Astrocyte (in vitro differentiated cells and primary cell): ENCODE measurements around the gene DCC. TPM values are rescaled to one million over a fixed set of nuclear protein-coding genes. Genes with fewer than 3 reads are reported as not detected.

Experiments
- DNase-seq: peaks from one replicate; pipeline ENCODE4 v3.0.0-alpha.2; 2010; ENCODE audit warnings: low read depth
- FAIRE-seq: peaks from 2 replicates; lab custom pipeline; 2011; peaks lifted over from hg19 to GRCh38; lab: Jason Lieb, UNC
- H2AFZ ChIP-seq: 2 replicates; pipeline ENCODE4 v1.6.0; 2012; ENCODE audit warnings: low read depth, low read length, inconsistent platforms
- H3K27ac ChIP-seq: 2 replicates; pipeline ENCODE4 v1.5.1; 2011; ENCODE audit warnings: low read depth, low read length, inconsistent platforms
- H3K27me3 ChIP-seq: 2 replicates; pipeline ENCODE4 v1.6.0; 2011; ENCODE audit warnings: low read length, inconsistent platforms; ENCODE audit not compliant: insufficient read depth
- H3K36me3 ChIP-seq: 2 replicates; pipeline ENCODE4 v1.5.1; 2011; ENCODE audit warnings: low read length, inconsistent platforms; ENCODE audit not compliant: insufficient read depth
- H3K4me1 ChIP-seq: 2 replicates; pipeline ENCODE4 v1.5.1; 2011; ENCODE audit warnings: low read length, inconsistent platforms; ENCODE audit not compliant: insufficient read depth
- H3K4me2 ChIP-seq: 2 replicates; pipeline ENCODE4 v1.6.0; 2012; ENCODE audit warnings: low read length, inconsistent platforms
- H3K4me3 ChIP-seq: 2 replicates; pipeline ENCODE4 v1.5.1; 2011; ENCODE audit warnings: low read depth, mild to moderate bottlenecking, low read length, inconsistent platforms; ENCODE audit not compliant: insufficient read depth
- H3K79me2 ChIP-seq: 2 replicates; pipeline ENCODE4 v1.6.0; 2012; ENCODE audit warnings: mild to moderate bottlenecking, low read length, inconsistent platforms; ENCODE audit not compliant: insufficient read depth
- H3K9ac ChIP-seq: 2 replicates; pipeline ENCODE4 v1.6.0; 2012; ENCODE audit warnings: mild to moderate bottlenecking, low read length, inconsistent platforms
- H3K9me3 ChIP-seq: 2 replicates; pipeline ENCODE4 v1.5.1; 2012; ENCODE audit warnings: low read depth, mild to moderate bottlenecking, low read length, inconsistent platforms; ENCODE audit not compliant: insufficient read depth
- H4K20me1 ChIP-seq: 2 replicates; pipeline ENCODE4 v1.6.0; 2012; ENCODE audit warnings: low read length, inconsistent platforms; ENCODE audit not compliant: insufficient read depth
- H3K27ac Mint-ChIP-seq: one replicate; pipeline ENCODE4 v1.8.0; 2021; ENCODE audit warnings: mild to moderate bottlenecking, mixed read lengths; ENCODE audit not compliant: unreplicated experiment
- H3K27me3 Mint-ChIP-seq: one replicate; pipeline ENCODE4 v1.8.0; 2021; ENCODE audit warnings: low read depth, mixed read lengths; ENCODE audit not compliant: unreplicated experiment
- H3K36me3 Mint-ChIP-seq: one replicate; pipeline ENCODE4 v1.8.0; 2021; ENCODE audit warnings: low read depth, mixed read lengths; ENCODE audit not compliant: unreplicated experiment
- H3K4me1 Mint-ChIP-seq: one replicate; pipeline ENCODE4 v1.8.0; 2021; ENCODE audit warnings: low read depth, mixed read lengths; ENCODE audit not compliant: unreplicated experiment
- H3K4me3 Mint-ChIP-seq: one replicate; pipeline ENCODE4 v1.8.0; 2021; ENCODE audit warnings: mild to moderate bottlenecking, moderate library complexity, mixed read lengths; ENCODE audit not compliant: unreplicated experiment
- H3K9me3 Mint-ChIP-seq: one replicate; pipeline ENCODE4 v1.8.0; 2021; ENCODE audit warnings: mild to moderate bottlenecking, mixed read lengths; ENCODE audit not compliant: unreplicated experiment
- EZH2 ChIP-seq: IDR thresholded peaks from 2 replicates; pipeline ENCODE4 v1.6.1; 2012; ENCODE audit warnings: mild to moderate bottlenecking, low read length, inconsistent platforms; ENCODE audit not compliant: insufficient read depth
- total RNA-seq: library from RNA; stranded (reverse); gene quantifications from 2 replicates; pipeline ENCODE4 v1.2.1, GENCODE V29; 2021
- TF ChIP-seq, protein P1 (sequence below): IDR thresholded peaks from 2 replicates; pipeline ENCODE4 v1.5.1; 2011; ENCODE audit warnings: low read depth, mild to moderate bottlenecking, inconsistent platforms, low read length, moderate library complexity; ENCODE audit not compliant: insufficient read depth

The DCC gene
- total RNA-seq, 1 donor from 2014 or later, result 2.6 TPM

DNA sequence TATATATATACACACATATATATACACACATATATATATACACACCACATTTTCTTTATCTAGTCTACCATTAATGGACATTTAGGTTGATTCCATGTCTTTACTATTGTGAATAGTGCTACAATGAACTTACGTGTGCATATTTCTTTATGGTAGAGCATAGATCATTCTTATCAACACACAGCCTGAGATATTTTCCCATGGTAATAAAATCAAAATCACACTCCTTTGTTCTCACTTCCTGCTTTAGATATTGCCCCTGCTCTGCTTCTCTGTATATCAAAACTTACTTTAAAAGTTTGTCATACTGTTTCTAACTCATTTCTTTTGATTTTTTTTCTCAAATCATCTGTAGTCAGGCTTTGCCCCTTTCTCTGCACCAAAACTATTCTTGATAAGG is 119.9 kb downstream of the DCC start:
- H3K27me3 ChIP-seq, result no peaks in the 10 kb centered on the region

DNA sequence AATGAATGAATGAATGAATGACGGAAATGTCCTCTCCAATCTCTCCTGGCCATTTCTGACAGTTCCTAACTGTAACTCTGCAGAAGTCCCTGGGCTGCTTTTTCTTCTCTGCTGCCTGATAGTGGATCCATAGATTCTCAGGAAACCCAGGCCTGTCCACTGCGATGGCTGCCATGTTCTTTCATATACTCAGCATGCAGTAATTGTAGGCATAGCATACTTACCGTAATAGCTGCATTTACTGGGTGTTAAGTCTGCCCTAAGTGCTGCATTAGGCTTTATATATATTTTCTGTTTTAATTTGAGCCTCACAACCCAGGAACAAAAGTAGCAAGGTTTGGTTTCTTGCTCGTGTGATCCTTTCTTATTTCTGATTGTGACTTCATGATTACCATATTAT is 122.9 kb downstream of the DCC start:
- Histone ChIP-seq H3K9ac (no peak overlapping the region), H4K20me1 (no peaks in the 10 kb centered on the region), H3K4me2 (no peak overlapping the region), H3K4me3 (no peak overlapping the region), H3K79me2 (no peaks in the 10 kb centered on the region), H3K36me3 (no peaks in the 10 kb centered on the region), H3K27me3 (no peaks in the 10 kb centered on the region), H3K4me1 (no peaks in the 10 kb centered on the region), H3K27ac (no peak overlapping the region), H3K9me3 (no peaks in the 10 kb centered on the region), H2AFZ (no peak overlapping the region)
- no peaks in the 10 kb centered on the region for H3K9me3 Mint-ChIP-seq
- H3K27me3 Mint-ChIP-seq, result peaks cover 7% of the 10 kb centered on the region
- H3K36me3 Mint-ChIP-seq, result no peaks in the 10 kb centered on the region
- H3K27ac Mint-ChIP-seq, result no peak overlapping the region
- FAIRE-seq (no peak), DNase-seq (no peak)
- no peaks in the 10 kb centered on the region for H3K4me1 Mint-ChIP-seq
- no peak overlapping the region for H3K4me3 Mint-ChIP-seq
- no peak for TF ChIP-seq EZH2
- TF ChIP-seq, protein P1, sequence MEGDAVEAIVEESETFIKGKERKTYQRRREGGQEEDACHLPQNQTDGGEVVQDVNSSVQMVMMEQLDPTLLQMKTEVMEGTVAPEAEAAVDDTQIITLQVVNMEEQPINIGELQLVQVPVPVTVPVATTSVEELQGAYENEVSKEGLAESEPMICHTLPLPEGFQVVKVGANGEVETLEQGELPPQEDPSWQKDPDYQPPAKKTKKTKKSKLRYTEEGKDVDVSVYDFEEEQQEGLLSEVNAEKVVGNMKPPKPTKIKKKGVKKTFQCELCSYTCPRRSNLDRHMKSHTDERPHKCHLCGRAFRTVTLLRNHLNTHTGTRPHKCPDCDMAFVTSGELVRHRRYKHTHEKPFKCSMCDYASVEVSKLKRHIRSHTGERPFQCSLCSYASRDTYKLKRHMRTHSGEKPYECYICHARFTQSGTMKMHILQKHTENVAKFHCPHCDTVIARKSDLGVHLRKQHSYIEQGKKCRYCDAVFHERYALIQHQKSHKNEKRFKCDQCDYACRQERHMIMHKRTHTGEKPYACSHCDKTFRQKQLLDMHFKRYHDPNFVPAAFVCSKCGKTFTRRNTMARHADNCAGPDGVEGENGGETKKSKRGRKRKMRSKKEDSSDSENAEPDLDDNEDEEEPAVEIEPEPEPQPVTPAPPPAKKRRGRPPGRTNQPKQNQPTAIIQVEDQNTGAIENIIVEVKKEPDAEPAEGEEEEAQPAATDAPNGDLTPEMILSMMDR, result no peak

More for the DNA sequence above, 119.9 kb downstream of the DCC start:
- Mint-ChIP-seq H3K27ac (no peak overlapping the region), H3K4me3 (no peak overlapping the region), H3K4me1 (no peaks in the 10 kb centered on the region), H3K9me3 (no peaks in the 10 kb centered on the region), H3K36me3 (no peaks in the 10 kb centered on the region), H3K27me3 (peaks cover 7% of the 10 kb centered on the region)
- no peak overlapping the region for H3K4me2 ChIP-seq
- TF ChIP-seq, protein P1, result no peak
- TF ChIP-seq EZH2, result no peak
- no peak overlapping the region for H3K27ac ChIP-seq
- FAIRE-seq, result no peak
- H3K79me2 ChIP-seq, result no peaks in the 10 kb centered on the region
- H3K9ac ChIP-seq, result no peak overlapping the region
- H3K36me3 ChIP-seq, result no peaks in the 10 kb centered on the region
- H3K4me1 ChIP-seq, result no peaks in the 10 kb centered on the region
- DNase-seq, result no peak
- H3K9me3 ChIP-seq, result no peaks in the 10 kb centered on the region
- H4K20me1 ChIP-seq, result no peaks in the 10 kb centered on the region
- no peak overlapping the region for H3K4me3 ChIP-seq
- H2AFZ ChIP-seq, result no peak overlapping the region

DNA sequence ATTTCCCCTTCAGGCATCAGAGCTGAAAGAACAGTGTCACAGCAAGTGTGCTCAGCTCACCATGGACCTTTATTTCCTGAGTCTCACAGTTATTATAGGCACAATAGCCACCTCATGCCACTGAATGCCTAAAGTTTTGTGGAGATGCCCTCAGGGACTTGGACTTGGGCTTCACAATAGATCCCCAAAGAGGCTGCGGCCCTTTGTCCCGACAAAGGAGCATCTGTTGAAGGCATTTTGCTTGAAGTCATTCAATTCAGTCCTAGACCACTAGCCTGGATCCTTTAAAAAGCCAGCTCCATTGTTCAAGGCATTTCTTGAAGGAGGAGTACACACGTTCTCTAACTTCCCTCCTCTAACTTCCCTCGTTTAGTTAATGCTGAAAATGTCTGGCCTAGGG is 125.4 kb downstream of the DCC start:
- Histone ChIP-seq H3K4me2 (no peak overlapping the region), H3K9me3 (no peaks in the 10 kb centered on the region), H3K9ac (no peak overlapping the region), H3K4me3 (no peak overlapping the region), H3K36me3 (no peaks in the 10 kb centered on the region), H2AFZ (no peak overlapping the region), H3K4me1 (no peaks in the 10 kb centered on the region), H3K27me3 (no peaks in the 10 kb centered on the region), H3K79me2 (no peaks in the 10 kb centered on the region), H4K20me1 (no peaks in the 10 kb centered on the region), H3K27ac (no peak overlapping the region)
- H3K4me1 Mint-ChIP-seq, result no peaks in the 10 kb centered on the region
- peaks cover 3% of the 10 kb centered on the region for H3K27me3 Mint-ChIP-seq
- no peaks in the 10 kb centered on the region for H3K9me3 Mint-ChIP-seq
- FAIRE-seq (no peak), DNase-seq (no peak)
- H3K4me3 Mint-ChIP-seq, result no peak overlapping the region
- TF ChIP-seq EZH2, result no peak
- TF ChIP-seq, protein P1, result no peak
- H3K27ac Mint-ChIP-seq, result no peak overlapping the region
- no peaks in the 10 kb centered on the region for H3K36me3 Mint-ChIP-seq
